GM12878 (cell line): Measurements from ENCODE around the gene ATXN1L. TPM values are rescaled to one million over a fixed set of nuclear protein-coding genes. Genes with fewer than 3 reads are reported as not detected.

ENCODE experiments used
- ATAC-seq: fragments of 200-7000 bp; cut with Tn5 transposase; 3 replicates; pipeline ENCODE4 v1.9.1; 2020; ENCODE audit warnings: mild to moderate bottlenecking, moderate library complexity
- BruUV-seq: library from RNA; stranded (reverse); fragments of 400-500 nt; replicated peaks from 2 replicates; lab custom pipeline; 2021; lab: Mats Ljungman, UMichigan
- CTCF ChIA-PET: fragments of 300-600 bp; sonication (Branson Sonifier 250); formaldehyde crosslinking; extraction: SDS; loops from one replicate; lab custom pipeline; 2021; ENCODE audit warnings: inconsistent platforms; lab: Yijun Ruan, JAX
- POLR2A ChIA-PET: fragments of 350-600 bp; formaldehyde crosslinking; extraction: SDS; loops from one replicate; lab custom pipeline; 2021; ENCODE audit warnings: inconsistent platforms; lab: Charles Lee
- RAD21 ChIA-PET: fragments of 300-600 bp; sonication (Branson Sonifier 250); formaldehyde crosslinking; loops from one replicate; lab custom pipeline; 2023; ENCODE audit warnings: antibody characterized with exemption; ENCODE audit not compliant: unreplicated experiment; lab: Charles Lee
- SMC1A ChIA-PET: fragments of 300-600 bp; sonication (Branson Sonifier 250); formaldehyde crosslinking; loops from one replicate; lab custom pipeline; 2023; ENCODE audit not compliant: unreplicated experiment, uncharacterized antibody; lab: Charles Lee
- DNase-seq: peaks from one replicate; pipeline ENCODE4 v3.0.0-alpha.2; 2011; ENCODE audit warnings: low read depth, low spot score
- FAIRE-seq: peaks from 3 replicates; lab custom pipeline; 2011; peaks lifted over from hg19 to GRCh38; lab: Jason Lieb, UNC
- H2AFZ ChIP-seq: 2 replicates; pipeline ENCODE4 v1.6.0; 2011; ENCODE audit warnings: low read depth, low read length, control low read depth; ENCODE audit not compliant: control insufficient read depth
- H3K27ac ChIP-seq: 2 replicates; pipeline ENCODE4 v1.5.1; 2011; ENCODE audit warnings: control low read depth; ENCODE audit not compliant: control insufficient read depth, insufficient read depth
- H3K27me3 ChIP-seq, 2 experiments: replicated peaks in 1 of 2; 2 replicates each; pipeline versions ENCODE4 v1.6.0 to v1.6.1; 2011; ENCODE audit warnings: low read length in 1 of 2; ENCODE audit not compliant: control insufficient read depth in 2 of 2, insufficient read depth in 2 of 2
- H3K36me3 ChIP-seq, 2 experiments: 2 replicates each; pipeline ENCODE4 v1.5.1; 2011; ENCODE audit warnings: low read length in 1 of 2; ENCODE audit not compliant: control insufficient read depth in 2 of 2, insufficient read depth in 2 of 2
- H3K4me1 ChIP-seq: 2 replicates; pipeline ENCODE4 v1.6.1; 2011; ENCODE audit warnings: mild to moderate bottlenecking, low read length, moderate library complexity, mixed read lengths; ENCODE audit not compliant: control insufficient read depth, insufficient read depth
- H3K4me2 ChIP-seq: 2 replicates; pipeline ENCODE4 v1.6.0; 2011; ENCODE audit warnings: control low read depth; ENCODE audit not compliant: control insufficient read depth, insufficient read depth
- H3K4me3 ChIP-seq: fragments of 200-600 bp; sonication (generic); 2 replicates; pipeline ENCODE4 v1.5.1; 2016
- H3K79me2 ChIP-seq: 2 replicates; pipeline ENCODE4 v1.6.0; 2011; ENCODE audit warnings: low read length; ENCODE audit not compliant: control insufficient read depth, insufficient read depth
- H3K9ac ChIP-seq: 2 replicates; pipeline ENCODE4 v1.8.0; 2011; ENCODE audit warnings: low read length, control low read depth, mixed read lengths; ENCODE audit not compliant: control insufficient read depth, insufficient read depth
- H3K9me3 ChIP-seq: replicated peaks from 3 replicates; pipeline ENCODE4 v1.5.1; 2011; ENCODE audit warnings: mild to moderate bottlenecking, low read length; ENCODE audit not compliant: control insufficient read depth, insufficient read depth
- H4K20me1 ChIP-seq: 2 replicates; pipeline ENCODE4 v1.6.0; 2011; ENCODE audit not compliant: control insufficient read depth, insufficient read depth
- CBX3 ChIP-seq: fragments of 200-600 bp; sonication (generic); IDR thresholded peaks from 2 replicates; pipeline ENCODE4 v1.6.1; 2016; ENCODE audit warnings: low read depth, borderline replicate concordance
- ESRRA ChIP-seq: IDR thresholded peaks from 2 replicates; pipeline ENCODE4 v1.6.1; 2012; ENCODE audit warnings: mild to moderate bottlenecking, low read length, improper control_type of control experiment
- EZH2 ChIP-seq: IDR thresholded peaks from 2 replicates; pipeline ENCODE4 v1.6.1; 2012; ENCODE audit warnings: low read depth, mild to moderate bottlenecking, control low read depth, inconsistent platforms, low read length, borderline replicate concordance; ENCODE audit not compliant: control insufficient read depth
- HDAC2 ChIP-seq: fragments of 200-600 bp; sonication (generic); IDR thresholded peaks from 2 replicates; pipeline ENCODE4 v1.6.1; 2017
- MYB ChIP-seq: fragments of 150-350 bp; IDR thresholded peaks from 2 replicates; pipeline ENCODE4 v1.6.1; 2014; ENCODE audit warnings: mild to moderate bottlenecking, low read depth, low read length, borderline replicate concordance
- POLR2AphosphoS2 ChIP-seq: IDR thresholded peaks from 2 replicates; pipeline ENCODE4 v1.6.1; 2011; ENCODE audit warnings: low read depth, mild to moderate bottlenecking, low read length, improper control_type of control experiment, moderate library complexity
- RB1 ChIP-seq: fragments of 450-650 bp; formaldehyde crosslinking; IDR thresholded peaks from 2 replicates; pipeline ENCODE4 v1.6.1; 2017; ENCODE audit warnings: mild to moderate bottlenecking, borderline replicate concordance
- SUPT20H ChIP-seq: IDR thresholded peaks from 2 replicates; pipeline ENCODE4 v1.6.1; 2011; ENCODE audit warnings: low read depth, mild to moderate bottlenecking, low read length, moderate library complexity, borderline replicate concordance; ENCODE audit not compliant: control insufficient read depth
- SUZ12 ChIP-seq: fragments of 200-600 bp; sonication (generic); IDR thresholded peaks from one replicate; pipeline ENCODE4 v1.6.1; 2018; ENCODE audit warnings: antibody characterized with exemption, mild to moderate bottlenecking; ENCODE audit not compliant: unreplicated experiment
- TCF3 ChIP-seq: IDR thresholded peaks from 2 replicates; pipeline ENCODE4 v1.6.1; 2012; ENCODE audit warnings: low read depth, mild to moderate bottlenecking, low read length, borderline replicate concordance; ENCODE audit not compliant: insufficient read depth
- ZNF24 ChIP-seq: fragments of 450-650 bp; IDR thresholded peaks from 2 replicates; pipeline ENCODE4 v1.6.1; 2017; ENCODE audit warnings: antibody characterized with exemption, mild to moderate bottlenecking
- WGBS: methylation state at CpG from one replicate; pipeline ENCODE4 v1.1.6; 2016; ENCODE audit warnings: low lambda C conversion rate; ENCODE audit not compliant: insufficient replicate concordance, insufficient coverage; ENCODE audit errors: missing lambda C conversion rate; 5-methylcytosine and 5-hydroxymethylcytosine counted together
- in situ Hi-C: fragments of 300-500 bp; cut with MboI; formaldehyde crosslinking; loops from 9 replicates; pipeline ENCODE4 v1.14.3; 2018; ENCODE audit warnings: mixed read lengths
- intact Hi-C: fragments of 100-400 bp; cut with micrococcal nuclease; formaldehyde crosslinking; loops from one replicate; pipeline ENCODE4 v1.14.2; 2022; ENCODE audit not compliant: unreplicated experiment
- polyA plus RNA-seq, 11 experiments: library from polyadenylated mRNA; depleted of rRNA in 4 of 11; unstranded in 6 of 11; stranded (reverse) in 5 of 11; fragments of >200 nt; fragmentation: Nextera tagmentation in 4 of 11; fragmentation: Illumina TruSeq in 1 of 11; extraction: Ambion mirVana in 4 of 11; extraction: Trizol in 1 of 11; gene quantifications; 1 replicate in 1 of 11; 2 replicates in 10 of 11; pipeline versions ENCODE4 v1.2.1 to v1.2.3, GENCODE V29; 2011 to 2016; ENCODE audit warnings: inconsistent platforms in 2 of 11, missing spikeins in 2 of 11, low read depth in 1 of 11
- total RNA-seq, 4 experiments: library from RNA; depleted of rRNA in 3 of 4; stranded (reverse); fragments of >200 nt in 3 of 4; fragmentation: Illumina TruSeq in 1 of 4; extraction: Trizol in 1 of 4; gene quantifications; 2 replicates each; pipeline versions ENCODE4 v1.2.1 to v1.2.3, GENCODE V29; 2013 to 2021
- TF ChIP-seq, protein P1 (sequence below): fragments of 450-650 bp; formaldehyde crosslinking; IDR thresholded peaks from 2 replicates; pipeline ENCODE4 v1.4.0; 2020; ENCODE audit warnings: mild to moderate bottlenecking, moderate library complexity

The ATXN1L gene
- total and polyA plus RNA-seq, 10 of the 15 experiments (the other 5 are each of a cell fraction or from before 2014, with no cell fraction given) = 1.8 to 14.6 (median 9.2) TPM

- no TSS peak for BruUV-seq
- SMC1A ChIA-PET = no interaction called here
- FAIRE-seq = no peak
- intact Hi-C loops = no loop called here
- in situ Hi-C loops = no loop called here
- Histone ChIP-seq H2AFZ (no peak overlapping the region), H3K9me3 (no peaks in the 10 kb centered on the region), H3K36me3 (no peaks in the 10 kb centered on the region), H3K79me2 (no peaks in the 10 kb centered on the region), H3K27ac (no peak overlapping the region), H3K4me2 (no peak overlapping the region), H4K20me1 (no peaks in the 10 kb centered on the region), H3K4me3 (no peak overlapping the region), H3K4me1 (peaks cover 6% of the 10 kb centered on the region), H3K27me3 (no peaks in the 10 kb centered on the region), H3K9ac (no peak overlapping the region)
- RAD21 ChIA-PET = no interaction called here
- TF ChIP-seq EZH2 (no peak), ZNF24 (no peak), HDAC2 (no peak), ESRRA (no peak), MYB (no peak), SUZ12 (no peak), RB1 (no peak), CBX3 (no peak), TCF3 (no peak), SUPT20H (no peak), POLR2AphosphoS2 (no peak)
- TF ChIP-seq, protein P1, sequence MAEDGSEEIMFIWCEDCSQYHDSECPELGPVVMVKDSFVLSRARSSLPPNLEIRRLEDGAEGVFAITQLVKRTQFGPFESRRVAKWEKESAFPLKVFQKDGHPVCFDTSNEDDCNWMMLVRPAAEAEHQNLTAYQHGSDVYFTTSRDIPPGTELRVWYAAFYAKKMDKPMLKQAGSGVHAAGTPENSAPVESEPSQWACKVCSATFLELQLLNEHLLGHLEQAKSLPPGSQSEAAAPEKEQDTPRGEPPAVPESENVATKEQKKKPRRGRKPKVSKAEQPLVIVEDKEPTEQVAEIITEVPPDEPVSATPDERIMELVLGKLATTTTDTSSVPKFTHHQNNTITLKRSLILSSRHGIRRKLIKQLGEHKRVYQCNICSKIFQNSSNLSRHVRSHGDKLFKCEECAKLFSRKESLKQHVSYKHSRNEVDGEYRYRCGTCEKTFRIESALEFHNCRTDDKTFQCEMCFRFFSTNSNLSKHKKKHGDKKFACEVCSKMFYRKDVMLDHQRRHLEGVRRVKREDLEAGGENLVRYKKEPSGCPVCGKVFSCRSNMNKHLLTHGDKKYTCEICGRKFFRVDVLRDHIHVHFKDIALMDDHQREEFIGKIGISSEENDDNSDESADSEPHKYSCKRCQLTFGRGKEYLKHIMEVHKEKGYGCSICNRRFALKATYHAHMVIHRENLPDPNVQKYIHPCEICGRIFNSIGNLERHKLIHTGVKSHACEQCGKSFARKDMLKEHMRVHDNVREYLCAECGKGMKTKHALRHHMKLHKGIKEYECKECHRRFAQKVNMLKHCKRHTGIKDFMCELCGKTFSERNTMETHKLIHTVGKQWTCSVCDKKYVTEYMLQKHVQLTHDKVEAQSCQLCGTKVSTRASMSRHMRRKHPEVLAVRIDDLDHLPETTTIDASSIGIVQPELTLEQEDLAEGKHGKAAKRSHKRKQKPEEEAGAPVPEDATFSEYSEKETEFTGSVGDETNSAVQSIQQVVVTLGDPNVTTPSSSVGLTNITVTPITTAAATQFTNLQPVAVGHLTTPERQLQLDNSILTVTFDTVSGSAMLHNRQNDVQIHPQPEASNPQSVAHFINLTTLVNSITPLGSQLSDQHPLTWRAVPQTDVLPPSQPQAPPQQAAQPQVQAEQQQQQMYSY (CRISPR knock-in tag) = no peak
- no peak for DNase-seq
- CTCF ChIA-PET = no interaction called here
- ATAC-seq = no peak
- POLR2A ChIA-PET = interaction anchor here (1.4 kb wide), 1 partner anchor 9 kb away, joined by 3 read pairs; the partner anchor contains the start of gene ATXN1L
- WGBS = 100% methylated on average over 3 of the region's 3 CpGs
Observed at GRCh38 chr16:71837150-71837549, 8.6 kb upstream of the ATXN1L start.
